ENCODE measurements around the gene ACAD11.
"Not testable (repeated sequence)": the region's sequence is repeated elsewhere in the genome, so short reads cannot be mapped to it uniquely, and the experiment has no call there.

Gene ACAD11

DNA sequence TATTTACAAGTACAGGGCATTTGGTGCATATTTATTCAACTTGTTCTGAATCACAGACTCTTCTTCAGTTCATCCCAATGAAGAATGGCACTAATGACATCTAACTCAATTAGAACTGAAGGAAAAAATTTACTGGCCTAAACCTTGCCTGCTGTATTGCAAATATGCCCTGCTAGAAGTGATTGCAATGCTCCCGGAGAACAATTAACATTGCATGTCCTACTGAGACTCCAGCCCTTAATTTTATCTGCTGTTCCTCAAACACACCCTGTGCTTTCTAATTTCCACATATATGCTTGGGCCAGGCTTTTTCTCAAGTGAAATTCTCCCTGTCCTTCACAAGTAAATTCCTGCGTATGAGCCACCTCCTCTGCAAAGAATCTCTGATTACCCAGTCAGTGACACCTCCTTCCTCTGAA lies 54.2 kb downstream of the ACAD11 start:
- in situ Hi-C loops (cut with MboI; ENCODE audit: low sequenced_read_pairs), result no loop called here

DNA sequence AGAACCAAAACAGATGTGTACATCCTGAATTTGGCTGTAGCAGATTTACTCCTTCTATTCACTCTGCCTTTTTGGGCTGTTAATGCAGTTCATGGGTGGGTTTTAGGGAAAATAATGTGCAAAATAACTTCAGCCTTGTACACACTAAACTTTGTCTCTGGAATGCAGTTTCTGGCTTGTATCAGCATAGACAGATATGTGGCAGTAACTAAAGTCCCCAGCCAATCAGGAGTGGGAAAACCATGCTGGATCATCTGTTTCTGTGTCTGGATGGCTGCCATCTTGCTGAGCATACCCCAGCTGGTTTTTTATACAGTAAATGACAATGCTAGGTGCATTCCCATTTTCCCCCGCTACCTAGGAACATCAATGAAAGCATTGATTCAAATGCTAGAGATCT lies 59.0 kb downstream of the ACAD11 start:
- in situ Hi-C loops (cut with MboI; ENCODE audit: low sequenced_read_pairs), result not testable (repeated sequence)

DNA sequence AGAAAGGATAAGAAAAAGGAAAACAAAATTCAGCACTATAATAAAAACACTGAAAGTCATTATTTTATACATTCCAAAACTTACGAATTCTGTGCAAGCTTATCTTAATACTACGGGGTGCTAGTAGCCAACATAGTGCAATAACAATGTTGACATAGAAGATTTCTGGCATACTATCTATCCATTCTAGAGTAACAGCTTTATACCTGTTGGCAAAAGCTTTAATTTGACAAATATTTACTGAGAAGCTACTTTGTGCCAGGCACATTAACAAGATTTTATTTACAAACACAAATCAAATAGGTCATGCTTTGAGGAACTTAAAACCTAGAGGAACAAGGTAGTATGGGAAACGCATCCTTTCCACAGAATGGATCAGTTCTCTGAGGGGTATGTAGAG lies 61.4 kb downstream of the ACAD11 start:
- in situ Hi-C loops (cut with MboI; ENCODE audit: low sequenced_read_pairs), result no loop called here

DNA sequence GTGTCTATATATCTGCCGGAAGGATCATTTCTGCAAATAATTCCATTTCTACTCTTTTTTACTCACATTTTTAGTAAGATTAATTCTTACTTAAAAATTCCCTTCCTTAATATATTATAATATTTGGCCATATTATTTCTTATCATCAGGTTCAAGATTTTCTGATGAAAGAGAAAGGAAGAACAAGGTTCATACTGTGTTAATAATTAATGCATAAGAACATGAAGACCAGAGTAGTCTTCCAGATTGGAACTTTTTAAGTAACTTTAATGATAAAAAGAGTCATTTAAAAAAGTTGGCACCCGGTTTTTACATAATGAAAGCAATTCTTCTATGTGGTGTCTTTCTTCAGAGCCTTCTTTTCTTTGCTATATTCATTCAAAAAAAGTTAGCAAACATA lies 61.9 kb downstream of the ACAD11 start:
- in situ Hi-C loops (cut with MboI; ENCODE audit: low sequenced_read_pairs), result no loop called here

DNA sequence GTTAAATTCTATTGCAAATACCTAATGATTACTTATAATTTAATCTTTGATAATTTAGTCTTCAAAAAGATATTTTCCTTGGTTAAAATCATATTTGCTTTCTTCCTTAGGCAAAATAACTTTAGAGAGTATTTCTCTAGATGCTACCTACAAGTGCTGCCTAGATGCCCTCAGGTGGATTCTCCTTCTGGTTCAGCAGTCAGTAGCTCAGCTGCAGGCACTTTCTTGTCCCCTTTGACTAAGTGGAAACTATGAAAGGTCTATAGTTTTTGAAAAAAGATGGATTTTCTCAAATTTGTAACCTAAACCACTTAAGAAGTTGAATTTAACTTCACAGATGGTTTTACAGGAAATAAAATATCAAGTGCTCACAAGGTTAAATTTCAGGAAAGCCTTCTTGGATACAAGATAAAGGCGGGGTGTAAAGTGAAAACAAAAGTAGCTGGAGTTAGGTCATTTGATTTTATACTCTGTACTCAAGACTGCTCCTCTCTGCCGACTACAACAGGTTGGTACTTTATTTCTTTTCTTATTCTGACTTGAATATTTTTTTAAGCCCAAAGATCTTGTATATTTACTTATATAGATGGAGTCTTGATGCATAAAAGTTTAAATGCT lies 62.7 kb downstream of the ACAD11 start, which contains the start of gene ACKR4:
Gene ACKR4, plus strand, starts transcription at position 455 of the 618 bp plus-strand sequence. CDS start 3,128 bp downstream, outside the sequence.
- in situ Hi-C loops (cut with MboI; ENCODE audit: low sequenced_read_pairs), result no loop called here

DNA sequence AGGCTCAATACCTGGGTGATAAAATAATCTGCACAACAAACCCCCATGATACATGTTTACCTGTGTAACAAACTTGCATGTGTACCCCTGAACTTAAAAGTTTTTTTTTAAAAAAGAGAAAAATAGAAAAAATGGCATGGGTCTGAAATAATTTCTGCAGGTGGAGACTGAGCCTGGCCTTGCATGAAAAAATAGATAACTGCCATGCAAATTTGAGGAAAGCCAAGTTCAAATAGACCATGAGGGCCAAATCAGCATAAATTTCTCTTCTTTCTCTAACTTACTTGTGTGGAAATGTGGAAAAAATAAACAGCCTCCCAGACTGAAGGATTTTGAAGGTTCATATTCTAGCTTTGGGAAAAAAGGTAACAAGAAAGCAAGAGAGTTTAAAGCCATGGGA lies 63.3 kb downstream of the ACAD11 start:
- in situ Hi-C loops (cut with MboI; ENCODE audit: low sequenced_read_pairs), result no loop called here

DNA sequence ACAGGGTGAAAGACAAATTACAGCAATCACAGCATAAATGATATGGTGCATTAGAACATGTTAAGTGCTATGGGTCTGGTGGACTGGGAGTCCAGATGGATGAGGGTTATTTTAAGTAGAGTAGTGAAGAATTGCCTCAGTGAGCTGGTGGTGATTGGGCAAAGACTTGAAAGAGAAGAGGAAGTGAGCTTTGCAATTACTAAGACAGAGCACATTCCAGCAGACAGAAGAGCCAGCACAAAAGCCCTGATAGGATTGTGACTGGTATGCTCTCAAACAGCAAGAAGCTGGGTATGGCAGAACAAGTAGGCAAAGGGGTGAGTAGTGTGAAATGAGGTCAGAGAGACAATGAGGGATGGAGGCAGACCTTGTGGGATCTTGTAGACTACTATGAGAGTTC lies 64.6 kb downstream of the ACAD11 start:
- in situ Hi-C loops (cut with MboI; ENCODE audit: low sequenced_read_pairs), result no loop called here

DNA sequence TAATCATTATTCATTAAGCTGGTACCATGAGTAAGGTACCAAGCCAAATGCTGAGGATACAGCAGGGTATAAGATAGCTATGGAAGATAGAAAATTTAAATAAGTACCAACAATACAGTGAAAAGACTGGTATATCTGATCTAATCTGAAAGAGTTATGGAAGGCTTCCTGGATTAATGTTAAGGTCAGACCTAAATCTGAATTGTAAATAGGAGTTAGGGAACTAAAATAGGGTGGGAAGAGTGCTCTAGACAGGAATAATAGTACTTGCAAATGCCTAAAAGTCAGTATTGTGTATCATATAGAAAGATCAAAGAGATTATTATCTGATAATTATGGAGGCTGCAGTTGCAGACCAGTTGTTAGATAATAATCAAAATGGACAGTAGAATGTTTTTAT lies 65.1 kb downstream of the ACAD11 start:
- in situ Hi-C loops (cut with MboI; ENCODE audit: low sequenced_read_pairs), result no loop called here

DNA sequence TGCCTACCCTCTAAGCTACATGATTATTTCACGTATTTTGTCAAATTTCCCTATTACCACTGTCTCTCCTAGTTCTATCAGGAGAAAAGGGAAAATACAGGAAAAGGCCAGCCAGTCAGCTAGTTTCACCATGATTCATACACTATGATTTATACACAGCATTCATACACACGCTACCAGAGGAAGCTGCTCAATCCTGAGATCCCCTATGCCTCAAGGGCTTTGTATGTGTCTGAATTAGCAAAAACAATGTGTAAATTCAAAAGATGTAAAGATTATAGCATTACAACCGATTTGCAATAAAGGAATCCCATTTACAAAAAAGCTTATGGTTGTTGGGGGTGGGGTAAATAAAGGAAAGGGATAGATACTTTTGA lies 65.7 kb downstream of the ACAD11 start:
- in situ Hi-C loops (cut with MboI; ENCODE audit: low sequenced_read_pairs), result no loop called here

DNA sequence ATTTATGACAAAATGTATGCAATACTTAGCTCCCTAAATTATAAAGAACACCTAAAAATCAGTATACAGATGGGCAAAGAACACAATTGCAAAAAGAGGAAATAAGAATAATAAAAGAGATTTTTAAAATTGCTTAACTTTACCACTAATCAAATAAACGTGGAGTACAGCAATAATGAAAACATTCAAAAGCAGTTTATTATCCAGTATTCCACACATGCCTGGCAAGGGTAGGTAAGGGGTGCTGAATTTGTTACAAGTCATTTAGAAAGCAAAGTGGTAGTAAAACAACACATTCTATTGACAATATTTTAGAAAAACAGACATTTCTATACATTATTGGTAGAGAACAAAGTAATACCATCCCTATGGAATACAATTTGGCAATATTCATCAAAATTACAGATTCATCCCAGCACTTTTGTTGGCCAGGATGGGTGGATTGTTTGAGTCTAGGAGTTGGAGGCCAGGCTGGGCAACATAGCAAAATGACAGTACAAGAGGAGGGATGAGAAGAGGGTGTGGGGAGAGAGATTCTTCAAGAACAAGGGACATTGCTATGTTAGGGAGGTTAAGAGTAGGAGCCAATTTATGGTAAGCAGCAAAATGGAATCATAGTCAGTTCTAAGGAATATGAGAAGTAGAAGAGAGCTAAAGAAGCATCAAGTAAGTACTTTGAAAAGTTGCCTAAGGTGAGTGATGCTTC lies 66.2 kb downstream of the ACAD11 start:
- in situ Hi-C loops (cut with MboI; ENCODE audit: low sequenced_read_pairs), result no loop called here

DNA sequence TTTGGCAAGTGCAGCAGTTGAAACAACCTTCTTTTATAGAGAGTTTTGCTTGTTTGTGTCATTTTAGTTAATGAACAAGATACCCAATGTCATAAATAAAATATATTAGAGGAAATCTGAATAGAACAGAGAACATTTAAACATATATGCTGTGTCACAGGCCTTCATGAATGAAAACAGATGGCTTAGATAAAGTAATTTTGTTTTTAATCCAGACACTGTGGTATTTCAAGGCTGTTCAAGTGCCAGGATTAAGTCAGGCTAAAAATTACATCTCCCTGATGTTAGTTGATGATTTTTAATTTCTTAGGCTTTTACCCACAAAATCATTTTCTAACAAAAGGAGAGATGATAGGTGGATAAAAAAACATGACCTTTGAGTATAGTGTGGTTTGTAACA lies 67.4 kb downstream of the ACAD11 start:
- in situ Hi-C loops (cut with MboI; ENCODE audit: low sequenced_read_pairs), result no loop called here

DNA sequence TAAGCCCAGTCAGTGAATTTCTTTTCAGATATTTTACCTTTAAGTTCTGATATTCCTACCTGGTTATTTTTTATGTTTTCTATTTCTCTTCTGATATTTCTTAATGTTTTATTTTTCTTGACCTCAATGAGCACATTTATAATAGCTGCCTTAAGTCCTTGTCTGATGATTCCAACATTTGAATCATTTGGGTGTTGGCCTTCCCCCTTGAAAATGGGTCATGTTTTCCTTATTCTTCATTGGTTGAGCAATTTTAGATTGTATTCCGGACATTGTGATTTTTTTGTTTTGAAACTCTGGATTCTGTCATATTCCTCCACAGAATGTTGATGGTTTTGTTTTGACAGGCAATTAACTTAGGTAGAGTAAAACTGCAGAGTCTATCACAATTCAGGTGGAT lies 72.2 kb downstream of the ACAD11 start:
- in situ Hi-C loops (cut with MboI; ENCODE audit: low sequenced_read_pairs), result no loop called here

DNA sequence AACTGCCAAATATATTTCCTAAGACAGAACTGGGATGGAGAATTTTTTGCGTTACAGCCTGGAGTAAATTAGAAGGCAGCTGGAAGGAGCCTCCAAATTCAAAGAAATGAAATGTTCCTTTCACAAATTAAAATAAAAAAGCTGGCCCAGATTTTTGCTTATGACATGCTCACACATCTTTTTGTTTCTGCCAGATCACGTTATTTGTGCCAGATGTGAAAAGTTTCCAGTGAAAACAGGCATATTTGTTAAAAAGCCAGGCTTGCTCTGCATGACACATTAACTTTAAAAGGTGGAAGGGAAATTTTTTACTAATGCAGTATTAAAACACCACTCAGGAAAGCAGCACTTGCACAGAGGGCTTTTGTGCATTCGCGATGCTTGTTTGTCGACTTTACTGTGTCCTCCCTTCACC lies 85.8 kb downstream of the ACAD11 start:
- in situ Hi-C loops (cut with MboI; ENCODE audit: low sequenced_read_pairs), result no loop called here

DNA sequence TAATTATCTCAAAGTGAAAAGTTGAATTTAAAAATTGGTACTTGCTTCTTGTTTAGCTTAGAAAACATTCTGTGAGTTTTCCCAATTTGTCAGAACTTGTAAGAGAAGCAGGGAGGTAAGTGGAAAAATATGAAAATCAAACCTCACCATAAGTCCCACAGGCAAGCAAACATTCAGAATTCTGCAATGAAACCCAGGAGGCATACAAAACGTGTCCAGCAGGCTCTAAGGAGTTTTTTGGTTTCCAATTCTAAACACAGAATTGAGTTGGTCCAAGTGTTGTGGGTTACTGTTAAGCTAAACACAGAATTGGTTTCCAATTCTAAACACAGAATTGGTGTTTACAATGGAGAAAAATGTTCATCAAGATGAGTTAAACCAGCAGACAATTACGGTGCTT lies 89.6 kb downstream of the ACAD11 start:
- in situ Hi-C loops (cut with MboI; ENCODE audit: low sequenced_read_pairs), result no loop called here

DNA sequence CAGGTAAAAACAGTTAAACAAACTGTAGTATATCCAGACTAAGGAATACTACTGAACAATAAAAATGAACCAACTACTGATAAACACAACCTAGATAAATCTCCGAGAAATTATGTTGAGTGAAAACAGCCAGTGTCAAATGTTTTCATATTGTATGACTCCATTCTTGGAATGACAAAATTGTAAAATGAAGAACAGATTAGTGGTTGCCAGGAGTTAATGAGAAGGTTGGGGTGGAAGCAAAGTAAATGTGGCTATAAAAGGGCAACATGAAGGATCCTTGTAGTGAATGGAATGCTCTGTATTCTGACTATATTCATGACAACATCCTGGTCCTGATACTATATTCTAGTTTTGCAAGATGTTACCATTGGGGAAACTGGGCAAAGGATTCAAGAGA lies 90.0 kb downstream of the ACAD11 start:
- in situ Hi-C loops (cut with MboI; ENCODE audit: low sequenced_read_pairs), result no loop called here

DNA sequence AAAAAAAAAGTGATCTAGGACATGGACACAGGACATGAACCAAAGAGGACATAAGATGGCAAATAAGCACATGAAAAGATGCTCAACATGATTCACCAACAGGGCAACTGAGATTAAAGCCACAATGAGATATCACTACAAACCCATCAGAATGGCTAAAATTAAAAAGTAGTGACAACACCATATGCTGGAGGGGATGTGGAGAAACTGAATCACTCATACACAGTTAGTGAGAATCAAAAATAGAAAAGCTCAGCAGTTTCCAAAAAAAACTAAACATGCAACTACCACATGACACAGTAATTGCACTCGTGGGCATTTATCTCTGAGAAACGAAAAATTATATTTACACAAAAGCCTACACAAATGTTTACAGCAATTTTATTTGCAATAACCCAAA lies 90.5 kb downstream of the ACAD11 start:
- in situ Hi-C loops (cut with MboI; ENCODE audit: low sequenced_read_pairs), result no loop called here

DNA sequence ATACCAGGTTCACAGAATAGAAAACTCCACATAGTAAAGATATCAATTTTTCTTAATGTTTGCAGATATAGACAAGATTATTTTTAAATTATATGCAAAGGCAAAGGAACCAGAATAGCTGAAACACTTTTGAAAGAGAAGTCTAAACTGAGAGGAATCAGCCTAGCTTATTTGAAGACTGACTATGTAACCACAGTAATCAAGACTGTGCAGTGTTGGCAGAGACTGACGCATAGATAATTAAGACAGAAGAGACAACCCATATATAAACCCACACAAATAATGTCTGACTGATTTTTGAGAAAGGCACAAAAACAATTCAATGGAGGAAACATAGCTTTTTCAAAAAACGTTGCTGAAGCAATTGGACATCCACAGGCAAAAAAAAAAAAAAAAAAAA lies 91.2 kb downstream of the ACAD11 start:
- in situ Hi-C loops (cut with MboI; ENCODE audit: low sequenced_read_pairs), result no loop called here

DNA sequence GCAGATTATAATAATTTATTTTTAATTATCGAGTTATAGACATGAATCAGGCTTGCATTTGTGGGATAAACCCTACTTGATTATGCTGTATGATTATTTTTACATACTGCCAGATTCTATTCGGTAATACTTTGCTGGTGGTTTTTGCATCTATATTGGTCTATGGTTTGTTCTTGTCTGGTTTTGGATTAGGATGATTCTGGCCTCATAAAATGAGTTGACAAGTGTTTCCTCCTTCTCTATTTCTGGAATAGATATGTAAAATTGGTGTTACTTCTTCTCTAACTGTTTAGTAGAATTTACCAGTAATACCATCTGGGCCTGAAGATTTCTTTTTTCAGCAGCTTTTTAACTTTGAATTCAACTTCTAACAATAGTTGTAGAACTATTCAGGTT lies 95.5 kb downstream of the ACAD11 start:
- in situ Hi-C loops (cut with MboI; ENCODE audit: low sequenced_read_pairs), result no loop called here

DNA sequence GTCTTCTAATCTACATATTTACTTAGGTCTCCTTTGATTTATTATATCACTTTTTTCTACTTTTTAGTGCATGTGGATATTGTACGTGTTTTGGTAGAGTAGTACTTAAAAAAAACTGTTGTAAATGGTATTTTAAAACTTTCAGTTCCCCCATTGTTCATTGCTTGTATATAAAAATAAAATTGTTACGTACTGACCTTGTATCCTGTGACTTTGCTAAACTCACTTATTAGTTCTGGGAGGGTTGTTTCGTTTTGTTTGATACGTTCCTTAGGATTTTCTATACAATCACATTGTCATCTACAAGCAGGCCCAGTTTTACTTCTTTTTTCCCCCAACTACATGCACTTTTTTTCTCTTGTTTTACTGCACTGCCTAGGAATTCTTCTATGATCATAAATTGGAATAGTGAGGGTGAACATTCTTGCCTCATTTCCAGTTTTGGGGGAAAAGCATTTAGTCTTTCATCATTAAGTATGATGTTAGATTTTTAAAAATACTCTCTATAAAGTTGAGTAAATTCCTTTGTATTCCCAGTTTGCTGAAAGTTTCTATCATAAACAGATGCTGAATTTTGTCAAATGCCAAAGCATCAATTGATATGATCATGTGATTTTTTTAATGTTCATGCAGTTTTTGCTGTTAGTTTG lies 96.1 kb downstream of the ACAD11 start:
- in situ Hi-C loops (cut with MboI; ENCODE audit: low sequenced_read_pairs), result no loop called here

DNA sequence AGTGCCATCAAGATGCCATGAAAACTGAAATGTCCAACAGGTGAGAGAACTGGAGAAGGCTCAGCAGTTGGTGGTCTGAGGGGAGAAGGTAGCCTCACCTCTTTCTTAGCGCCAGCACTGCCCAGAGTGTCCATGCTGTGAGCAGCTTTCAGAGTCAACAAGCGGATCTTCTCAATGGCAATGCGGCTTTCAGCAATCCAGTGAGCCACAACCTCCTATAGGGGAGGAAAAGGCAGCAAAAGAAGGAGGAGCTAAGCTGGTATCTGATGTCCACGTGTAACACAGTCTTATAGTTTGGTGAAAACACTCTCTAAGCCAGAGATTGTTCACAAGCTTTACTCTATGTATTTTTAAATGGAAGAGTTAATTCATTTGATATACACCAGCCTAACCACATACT lies 98.6 kb downstream of the ACAD11 start:
- in situ Hi-C loops (cut with MboI; ENCODE audit: low sequenced_read_pairs), result no loop called here

DNA sequence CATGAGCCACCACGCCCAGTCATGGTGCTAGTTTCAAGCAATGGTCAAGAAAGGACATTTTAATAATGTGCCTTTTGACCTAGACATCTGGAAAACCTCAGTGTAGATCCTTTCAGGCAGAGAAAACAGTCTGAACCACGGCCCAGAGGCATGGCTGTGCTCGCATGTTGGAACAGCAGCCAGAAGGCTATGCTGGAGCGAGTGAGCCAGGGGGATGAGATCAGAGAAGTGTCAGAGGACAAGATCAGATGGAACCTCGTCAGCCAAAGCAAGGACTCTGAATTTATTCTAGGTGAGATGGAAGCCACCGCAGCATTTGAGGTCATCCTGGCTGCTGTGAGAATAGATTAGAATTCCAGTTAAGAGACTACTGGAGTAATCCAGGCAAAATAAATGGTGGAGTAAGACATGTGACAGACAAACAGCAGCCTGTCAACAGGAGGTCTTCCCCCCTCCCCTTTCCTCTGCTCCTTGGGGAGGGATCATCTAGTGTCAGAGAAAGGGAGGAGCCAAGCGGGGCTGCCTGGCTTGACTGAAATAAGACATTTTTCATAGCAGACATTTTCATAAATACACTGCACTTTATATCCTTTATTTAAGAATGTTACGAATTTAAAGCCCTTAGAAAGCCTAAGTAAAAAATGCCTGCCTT lies 103.0 kb downstream of the ACAD11 start:
- in situ Hi-C loops (cut with MboI; ENCODE audit: low sequenced_read_pairs), result no loop called here

DNA sequence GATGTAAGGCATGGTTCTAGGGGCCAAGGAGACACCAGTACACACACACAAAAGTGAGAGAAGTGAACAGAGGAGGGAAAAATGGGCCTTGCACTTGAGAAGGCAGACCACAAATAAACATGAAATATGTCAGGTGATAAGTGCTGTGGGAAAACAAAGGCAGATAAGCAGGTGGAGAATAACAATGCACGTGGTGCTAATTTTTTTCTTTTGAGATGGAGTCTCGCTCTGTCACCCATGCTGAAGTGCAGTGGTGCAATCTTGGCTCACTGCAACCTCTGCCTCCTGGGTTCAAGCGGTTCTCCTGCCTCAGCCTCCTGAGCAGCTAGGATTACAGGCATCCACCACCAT lies 103.6 kb downstream of the ACAD11 start:
- in situ Hi-C loops (cut with MboI; ENCODE audit: low sequenced_read_pairs), result not testable (repeated sequence)

Data from HL-60/S4 treated with retinoic acid at 250 ng/mL for 4 days and 3 days (cell line).